ENCODE data around the gene GLRX. TPM values are rescaled to one million over a fixed set of nuclear protein-coding genes. Genes with fewer than 3 reads are reported as not detected.

GLRX gene
- total RNA-seq, 2 donors from 2014 or later = 151 to 173 TPM

- peak overlapping the region in 1 of 2 donors; percentile 71 for H3K27ac ChIP-seq
- no peak overlapping the region for H3K4me3 ChIP-seq
- peaks cover 0 to 22% of the 10 kb centered on the region in 2 donors for H3K4me1 ChIP-seq
- H3K9me3 ChIP-seq = no peaks in the 10 kb centered on the region
- no peak for TF ChIP-seq CTCF (IDR thresholded peaks at IDR 0.05)
- no peaks in the 10 kb centered on the region for H3K27me3 ChIP-seq
- no peak for DNase-seq (ENCODE audit: low spot score)
- H3K36me3 ChIP-seq = no peaks in the 10 kb centered on the region
These were observed 21.0 kb downstream of the GLRX start for GRCh38 chr5:95801532-95801931.

GRCh38 chr5:95800553-95800952, 22.0 kb downstream of the GLRX start:
- Histone ChIP-seq H3K4me3 (no peak overlapping the region), H3K9me3 (no peaks in the 10 kb centered on the region), H3K36me3 (no peaks in the 10 kb centered on the region), H3K27ac (no peak overlapping the region), H3K27me3 (no peaks in the 10 kb centered on the region), H3K4me1 (peaks cover 0 to 22% of the 10 kb centered on the region in 2 donors)
- TF ChIP-seq CTCF (IDR thresholded peaks at IDR 0.05) = no peak
- no peak for DNase-seq (ENCODE audit: low spot score)

GRCh38 chr5:95799191-95799835, 23.2 kb downstream of the GLRX start:
- no peak overlapping the region for H3K4me3 ChIP-seq

GRCh38 chr5:95798545-95798944, 24.0 kb downstream of the GLRX start:
- DNase-seq (ENCODE audit: low spot score) = no peak
- Histone ChIP-seq H3K4me1 (peaks cover 0 to 16% of the 10 kb centered on the region in 2 donors), H3K36me3 (peaks cover 13% of the 10 kb centered on the region), H3K9me3 (no peaks in the 10 kb centered on the region), H3K4me3 (no peak overlapping the region), H3K27me3 (no peaks in the 10 kb centered on the region), H3K27ac (no peak overlapping the region)
- no peak for TF ChIP-seq CTCF (IDR thresholded peaks at IDR 0.05)

More at GRCh38 chr5:95799191-95799835, 23.2 kb downstream of the GLRX start:
- H3K36me3 ChIP-seq = peaks cover 5% of the 10 kb centered on the region
- H3K4me1 ChIP-seq = peaks cover 0 to 22% of the 10 kb centered on the region in 2 donors
- no peaks in the 10 kb centered on the region for H3K27me3 ChIP-seq
- TF ChIP-seq CTCF (IDR thresholded peaks at IDR 0.05) = no peak
- no peak for DNase-seq (ENCODE audit: low spot score)
- H3K9me3 ChIP-seq = no peaks in the 10 kb centered on the region
- no peak overlapping the region for H3K27ac ChIP-seq

GRCh38 chr5:95798048-95798447, 24.5 kb downstream of the GLRX start:
- no peaks in the 10 kb centered on the region for H3K27me3 ChIP-seq
- peaks cover 18% of the 10 kb centered on the region for H3K36me3 ChIP-seq
- no peak overlapping the region for H3K27ac ChIP-seq
- peaks cover 0 to 11% of the 10 kb centered on the region in 2 donors for H3K4me1 ChIP-seq
- no peak for DNase-seq (ENCODE audit: low spot score)
- H3K9me3 ChIP-seq = no peaks in the 10 kb centered on the region
- no peak overlapping the region for H3K4me3 ChIP-seq
- TF ChIP-seq CTCF (IDR thresholded peaks at IDR 0.05) = no peak

GRCh38 chr5:95797301-95797700, 25.2 kb downstream of the GLRX start:
- H3K27me3 ChIP-seq = no peaks in the 10 kb centered on the region
- TF ChIP-seq CTCF (IDR thresholded peaks at IDR 0.05) = no peak
- peaks cover 0 to 7% of the 10 kb centered on the region in 2 donors for H3K4me1 ChIP-seq
- DNase-seq (ENCODE audit: low spot score) = no peak
- no peak overlapping the region for H3K4me3 ChIP-seq
- no peaks in the 10 kb centered on the region for H3K9me3 ChIP-seq
- H3K36me3 ChIP-seq = peaks cover 23% of the 10 kb centered on the region
- H3K27ac ChIP-seq = no peak overlapping the region

Measured in right atrium auricular region (tissue), 2 donors.